Endodermal cell (in vitro differentiated cells): Measurements from ENCODE around the gene LZTR1. TPM values are rescaled to one million over a fixed set of nuclear protein-coding genes. Genes with fewer than 3 reads are reported as not detected.
A peak's percentile ranks its signal among the peaks of the same experiment; 100 is the strongest.

ENCODE experiments used
- DNase-seq: peaks from one replicate; pipeline ENCODE4 v3.0.0-alpha.2; 2017
- H3K27ac ChIP-seq: 2 replicates; pipeline ENCODE4 v1.5.1; 2013; ENCODE audit warnings: mild to moderate bottlenecking, low read depth, low read length, moderate library complexity
- H3K27me3 ChIP-seq: 2 replicates; pipeline ENCODE4 v1.6.1; 2013; ENCODE audit warnings: mild to moderate bottlenecking, low read length, moderate library complexity; ENCODE audit not compliant: insufficient read depth, control insufficient read depth, poor library complexity, severe bottlenecking
- H3K36me3 ChIP-seq: 2 replicates; pipeline ENCODE4 v1.7.0; 2013; ENCODE audit warnings: mild to moderate bottlenecking, low read length, moderate library complexity; ENCODE audit not compliant: control insufficient read depth, insufficient read depth
- H3K4me1 ChIP-seq: one replicate; pipeline ENCODE4 v1.7.0; 2013; ENCODE audit warnings: low read length; ENCODE audit not compliant: control insufficient read depth, insufficient read depth
- H3K4me3 ChIP-seq: 2 replicates; pipeline ENCODE4 v1.5.1; 2013; ENCODE audit warnings: mild to moderate bottlenecking, low read length, moderate library complexity
- H3K9ac ChIP-seq: 2 replicates; pipeline ENCODE4 v1.6.1; 2013; ENCODE audit warnings: mild to moderate bottlenecking, low read length, moderate library complexity; ENCODE audit not compliant: poor library complexity, severe bottlenecking; ENCODE audit errors: extremely low read depth
- H3K9me3 ChIP-seq: 2 replicates; pipeline ENCODE4 v1.6.1; 2013; ENCODE audit warnings: mild to moderate bottlenecking, low read length, moderate library complexity; ENCODE audit not compliant: control insufficient read depth
- H3K27ac Mint-ChIP-seq: 2 replicates; pipeline ENCODE4 v1.8.0; 2020; ENCODE audit warnings: mixed read lengths
- H3K27me3 Mint-ChIP-seq: 2 replicates; pipeline ENCODE4 v1.8.0; 2021; ENCODE audit warnings: mild to moderate bottlenecking, mixed read lengths; ENCODE audit not compliant: insufficient read depth
- H3K36me3 Mint-ChIP-seq: 2 replicates; pipeline ENCODE4 v1.8.0; 2020; ENCODE audit warnings: low read depth, mixed read lengths
- H3K4me1 Mint-ChIP-seq: 2 replicates; pipeline ENCODE4 v1.8.0; 2020; ENCODE audit warnings: mixed read lengths
- H3K4me3 Mint-ChIP-seq: 2 replicates; pipeline ENCODE4 v1.8.0; 2020; ENCODE audit warnings: mild to moderate bottlenecking, moderate library complexity, mixed read lengths
- H3K9me3 Mint-ChIP-seq: 2 replicates; pipeline ENCODE4 v1.8.0; 2020; ENCODE audit warnings: mild to moderate bottlenecking, mixed read lengths
- WGBS, 2 experiments: methylation state at CpG; one replicate each; pipeline versions ENCODE4 v1.1.5 to v1.1.7; 2013; ENCODE audit warnings: missing lambda C conversion rate in 2 of 2, mixed read lengths in 1 of 2; ENCODE audit not compliant: insufficient coverage in 1 of 2, insufficient read length in 1 of 2; 5-methylcytosine and 5-hydroxymethylcytosine counted together
- total RNA-seq, 2 donors: library from RNA; stranded (reverse); fragmentation: NEBNext Ultra II Directional in 1 of 2; extraction: Animal tissue kit (Norgen Biotek cat#: 25700) in 1 of 2; gene quantifications; 2 replicates in 1 of 2; 3 replicates in 1 of 2; pipeline ENCODE4 v1.2.1, GENCODE V29; 2021
- TF ChIP-seq, protein P1 (sequence below): fragments of 200-600 bp; sonication (generic); conservative IDR thresholded peaks from 2 replicates; pipeline ENCODE4 v1.5.0; 2021; ENCODE audit warnings: antibody characterized with exemption, mild to moderate bottlenecking

The LZTR1 gene
- total RNA-seq, 2 donors from 2014 or later, result 56.5 to 73.2 TPM

DNA sequence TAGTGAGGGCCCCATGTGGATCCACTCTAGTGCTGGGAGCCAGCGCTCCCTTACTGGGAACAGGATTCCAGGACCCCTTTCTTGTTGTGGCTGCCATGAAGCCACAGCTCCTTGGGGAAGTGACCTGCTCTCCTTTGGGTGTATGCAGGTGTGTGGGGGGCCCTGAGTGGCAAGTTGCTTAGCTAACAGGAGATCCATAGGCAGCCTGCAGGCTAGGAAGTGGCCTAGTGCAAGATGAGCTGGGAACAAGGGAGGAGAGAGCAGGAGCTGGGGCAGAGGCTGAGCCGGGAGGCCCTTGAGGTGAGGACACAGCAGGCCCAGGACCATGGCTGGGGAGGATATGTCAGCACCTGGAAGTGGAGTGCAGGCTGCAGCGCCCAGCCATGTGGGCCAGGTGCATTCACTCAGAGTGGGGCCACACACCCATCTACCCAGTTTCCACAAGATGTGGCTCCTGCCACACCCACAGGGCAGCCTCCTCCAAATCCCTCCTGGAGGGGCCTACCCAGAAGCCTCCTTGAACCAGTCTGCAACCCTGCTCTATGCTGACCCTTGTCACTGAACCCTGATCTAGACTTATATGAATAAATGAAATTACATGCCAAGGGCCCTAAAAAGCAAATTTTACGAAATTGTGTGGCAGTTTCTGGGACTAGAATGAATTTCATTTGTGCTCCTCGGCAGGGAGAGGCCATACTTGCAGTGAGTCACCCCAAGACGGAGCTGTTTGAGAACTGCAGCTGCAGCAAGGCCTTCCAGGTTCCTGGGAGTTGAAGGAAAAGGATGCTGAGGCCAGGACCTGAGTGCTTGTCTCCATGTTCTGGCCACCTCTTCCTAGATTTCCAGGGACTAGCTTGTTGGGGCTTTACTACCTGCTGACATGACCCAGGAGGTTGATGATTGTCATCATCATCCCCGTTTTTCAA, 16.6 kb downstream of the LZTR1 start:
- WGBS, 2 experiments, result 75 to 78% methylated on average over 6 to 7 of the region's 7 CpGs
- peaks cover 12% of the 10 kb centered on the region for H3K4me1 Mint-ChIP-seq
- Histone ChIP-seq H3K4me1 (peaks cover 11% of the 10 kb centered on the region), H3K4me3 (no peak overlapping the region), H3K9me3 (no peaks in the 10 kb centered on the region), H3K36me3 (no peaks in the 10 kb centered on the region), H3K9ac (no peak overlapping the region), H3K27ac (no peak overlapping the region), H3K27me3 (no peaks in the 10 kb centered on the region)
- no peak overlapping the region for H3K4me3 Mint-ChIP-seq
- DNase-seq, result no peak
- TF ChIP-seq, protein P1, sequence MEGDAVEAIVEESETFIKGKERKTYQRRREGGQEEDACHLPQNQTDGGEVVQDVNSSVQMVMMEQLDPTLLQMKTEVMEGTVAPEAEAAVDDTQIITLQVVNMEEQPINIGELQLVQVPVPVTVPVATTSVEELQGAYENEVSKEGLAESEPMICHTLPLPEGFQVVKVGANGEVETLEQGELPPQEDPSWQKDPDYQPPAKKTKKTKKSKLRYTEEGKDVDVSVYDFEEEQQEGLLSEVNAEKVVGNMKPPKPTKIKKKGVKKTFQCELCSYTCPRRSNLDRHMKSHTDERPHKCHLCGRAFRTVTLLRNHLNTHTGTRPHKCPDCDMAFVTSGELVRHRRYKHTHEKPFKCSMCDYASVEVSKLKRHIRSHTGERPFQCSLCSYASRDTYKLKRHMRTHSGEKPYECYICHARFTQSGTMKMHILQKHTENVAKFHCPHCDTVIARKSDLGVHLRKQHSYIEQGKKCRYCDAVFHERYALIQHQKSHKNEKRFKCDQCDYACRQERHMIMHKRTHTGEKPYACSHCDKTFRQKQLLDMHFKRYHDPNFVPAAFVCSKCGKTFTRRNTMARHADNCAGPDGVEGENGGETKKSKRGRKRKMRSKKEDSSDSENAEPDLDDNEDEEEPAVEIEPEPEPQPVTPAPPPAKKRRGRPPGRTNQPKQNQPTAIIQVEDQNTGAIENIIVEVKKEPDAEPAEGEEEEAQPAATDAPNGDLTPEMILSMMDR, result no peak
- peaks cover 10% of the 10 kb centered on the region for H3K36me3 Mint-ChIP-seq
- no peaks in the 10 kb centered on the region for H3K9me3 Mint-ChIP-seq
- H3K27me3 Mint-ChIP-seq, result no peaks in the 10 kb centered on the region
- H3K27ac Mint-ChIP-seq, result no peak overlapping the region

- Histone ChIP-seq H3K4me1 (peaks cover 11% of the 10 kb centered on the region), H3K9ac (no peak overlapping the region), H3K27ac (no peak overlapping the region), H3K4me3 (peak overlapping the region; percentile 91), H3K9me3 (no peaks in the 10 kb centered on the region), H3K36me3 (no peaks in the 10 kb centered on the region), H3K27me3 (no peaks in the 10 kb centered on the region)
- no peaks in the 10 kb centered on the region for H3K9me3 Mint-ChIP-seq
- no peak overlapping the region for H3K4me3 Mint-ChIP-seq
- peaks cover 10% of the 10 kb centered on the region for H3K36me3 Mint-ChIP-seq
- DNase-seq, result no peak
- 96 to 97% methylated on average over 21 to 27 of the region's 27 CpGs for WGBS, 2 experiments
- TF ChIP-seq, protein P1, result no peak
- H3K4me1 Mint-ChIP-seq, result peaks cover 12% of the 10 kb centered on the region
- H3K27ac Mint-ChIP-seq, result no peak overlapping the region
- H3K27me3 Mint-ChIP-seq, result no peaks in the 10 kb centered on the region
These were observed 17.5 kb downstream of the LZTR1 start for GRCh38 chr22:20999350-21000206.

DNA sequence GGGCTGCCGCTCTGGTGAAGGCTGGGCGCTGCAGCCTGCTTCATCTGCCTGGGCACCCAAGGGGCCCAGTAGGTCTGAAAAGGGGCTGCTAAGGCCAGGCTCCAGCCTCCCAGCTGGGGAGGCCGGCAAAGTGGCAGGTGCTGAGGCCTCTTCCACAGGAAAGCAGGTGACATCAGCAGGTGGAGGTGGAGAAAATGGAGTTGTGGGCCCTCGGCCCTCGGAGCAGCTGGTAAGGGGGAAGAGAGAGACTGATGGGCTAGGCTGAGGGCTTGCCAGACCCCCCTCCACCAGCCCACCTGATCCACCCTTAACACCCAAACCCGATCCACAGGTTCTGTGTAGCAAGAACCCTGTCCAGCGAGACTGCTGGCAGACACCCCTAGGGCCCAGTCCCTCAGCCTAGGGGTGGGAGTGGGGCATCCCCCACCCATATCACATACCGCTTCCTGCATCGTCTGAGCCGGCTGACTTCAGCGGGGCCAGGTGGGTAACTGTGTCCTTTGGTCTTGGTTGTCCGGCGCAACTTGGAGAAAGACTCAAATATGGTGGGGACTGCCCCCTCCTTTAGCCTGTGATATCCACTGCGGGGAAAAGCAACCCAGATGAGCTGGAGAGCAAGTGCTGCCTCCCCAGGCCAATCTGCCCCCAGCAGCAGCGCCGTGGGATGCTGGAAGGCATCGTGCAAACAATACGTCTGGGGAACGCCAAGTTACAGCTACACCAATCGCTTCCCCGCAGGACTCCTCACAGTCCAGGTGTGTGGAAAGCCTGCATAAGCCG, 18.3 kb downstream of the LZTR1 start:
- Mint-ChIP-seq H3K4me3 (peak overlapping the region; percentile 84), H3K4me1 (peaks cover 12% of the 10 kb centered on the region), H3K36me3 (peaks cover 5% of the 10 kb centered on the region), H3K27me3 (no peaks in the 10 kb centered on the region), H3K9me3 (no peaks in the 10 kb centered on the region), H3K27ac (no peak overlapping the region)
- Histone ChIP-seq H3K4me3 (peak overlapping the region; percentile 91), H3K4me1 (peaks cover 11% of the 10 kb centered on the region), H3K36me3 (no peaks in the 10 kb centered on the region), H3K27ac (no peak overlapping the region), H3K9ac (peak overlapping the region; percentile 85), H3K27me3 (no peaks in the 10 kb centered on the region), H3K9me3 (no peaks in the 10 kb centered on the region)
- no peak for DNase-seq
- 86 to 88% methylated on average over 16 to 20 of the region's 22 CpGs for WGBS, 2 experiments
- TF ChIP-seq, protein P1, result no peak
